Endothelial cell of umbilical vein (primary cell): ENCODE results near the gene ATP6V1B1. TPM values are rescaled to one million over a fixed set of nuclear protein-coding genes. Genes with fewer than 3 reads are reported as not detected.

Experiments
- BruUV-seq: library from RNA; stranded (reverse); fragments of 400-500 nt; replicated peaks from 2 replicates; lab custom pipeline; 2021; lab: Mats Ljungman, UMichigan
- CTCF ChIA-PET: fragments of 300-600, 350-600 bp; sonication (Branson Sonifier 250); formaldehyde crosslinking; loops from one replicate; lab custom pipeline; 2021; ENCODE audit warnings: antibody characterized with exemption, inconsistent platforms; lab: Charles Lee
- POLR2A ChIA-PET: fragments of 300-600, 350-600 bp; sonication (Branson Sonifier 250); formaldehyde crosslinking; loops from one replicate; lab custom pipeline; 2021; ENCODE audit warnings: antibody characterized with exemption, inconsistent platforms; lab: Charles Lee
- DNase-seq: peaks from one replicate; pipeline ENCODE4 v3.0.0-alpha.2; 2011; ENCODE audit warnings: low read depth, low spot score
- FAIRE-seq: peaks from 2 replicates; lab custom pipeline; 2011; peaks lifted over from hg19 to GRCh38; lab: Jason Lieb, UNC
- H2AFZ ChIP-seq: 2 replicates; pipeline ENCODE4 v1.6.0; 2012; ENCODE audit warnings: low read depth, low read length, control low read depth, inconsistent platforms
- H3K27ac ChIP-seq: 2 replicates; pipeline ENCODE4 v1.5.1; 2011; ENCODE audit warnings: low read depth, mild to moderate bottlenecking, control low read depth, low read length, moderate library complexity; ENCODE audit not compliant: insufficient read depth
- H3K27me3 ChIP-seq, 2 experiments: 2 replicates each; pipeline versions ENCODE4 v1.6.0 to v1.6.1; 2011; ENCODE audit warnings: low read length in 2 of 2, mixed read lengths in 1 of 2; ENCODE audit not compliant: control insufficient read depth in 2 of 2, insufficient read depth in 2 of 2
- H3K36me3 ChIP-seq, 2 experiments: 2 replicates in 1 of 2; 3 replicates in 1 of 2; pipeline ENCODE4 v1.5.1; 2011; ENCODE audit warnings: low read length in 2 of 2, mild to moderate bottlenecking in 1 of 2, moderate library complexity in 1 of 2; ENCODE audit not compliant: control insufficient read depth in 2 of 2, insufficient read depth in 2 of 2; ENCODE audit errors: extremely low read depth in 1 of 2
- H3K4me1 ChIP-seq: 3 replicates; pipeline ENCODE4 v1.5.1; 2011; ENCODE audit warnings: mild to moderate bottlenecking, low read length; ENCODE audit not compliant: control insufficient read depth, insufficient read depth; ENCODE audit errors: extremely low read depth
- H3K4me2 ChIP-seq: 2 replicates; pipeline ENCODE4 v1.6.1; 2011; ENCODE audit warnings: low read length, control low read depth, mixed read lengths; ENCODE audit not compliant: insufficient read depth
- H3K4me3 ChIP-seq, 3 experiments: fragments of 200-600 bp in 1 of 3; sonication (generic), shearing (Covaris generic) in 1 of 3; replicated peaks in 1 of 3; 2 replicates each; pipeline ENCODE4 v1.5.1; 2011 to 2016; ENCODE audit warnings: control low read depth in 3 of 3, low read length in 3 of 3, mild to moderate bottlenecking in 2 of 3, inconsistent platforms in 1 of 3, low read depth in 1 of 3, moderate library complexity in 1 of 3; ENCODE audit not compliant: insufficient read depth in 1 of 3
- H3K79me2 ChIP-seq: 2 replicates; pipeline ENCODE4 v1.6.0; 2012; ENCODE audit warnings: low read length, inconsistent platforms; ENCODE audit not compliant: control insufficient read depth, insufficient read depth
- H3K9ac ChIP-seq: replicated peaks from 2 replicates; pipeline ENCODE3; 2011; ENCODE audit warnings: low read length, control low read depth; ENCODE audit not compliant: insufficient read depth; ENCODE audit errors: extremely low read depth
- H3K9me1 ChIP-seq: replicated peaks from 3 replicates; pipeline ENCODE4 v1.6.0; 2011; ENCODE audit warnings: mild to moderate bottlenecking, low read length; ENCODE audit not compliant: control insufficient read depth, insufficient read depth; ENCODE audit errors: extremely low read depth
- H3K9me3 ChIP-seq: replicated peaks from 2 replicates; pipeline ENCODE4 v1.5.1; 2012; ENCODE audit warnings: low read length, inconsistent platforms; ENCODE audit not compliant: control insufficient read depth, insufficient read depth
- H4K20me1 ChIP-seq: replicated peaks from 2 replicates; pipeline ENCODE3; 2011; ENCODE audit warnings: mild to moderate bottlenecking, low read length; ENCODE audit not compliant: control insufficient read depth, insufficient read depth; ENCODE audit errors: extremely low read depth
- EZH2 ChIP-seq: IDR thresholded peaks from 2 replicates; pipeline ENCODE4 v1.6.1; 2012; ENCODE audit warnings: borderline replicate concordance, low read depth, mild to moderate bottlenecking, moderate library complexity, low read length, inconsistent platforms; ENCODE audit not compliant: severe bottlenecking
- FOS ChIP-seq: IDR thresholded peaks from 2 replicates; pipeline ENCODE4 v1.6.1; 2011; ENCODE audit warnings: mild to moderate bottlenecking, low read length, moderate library complexity, borderline replicate concordance; ENCODE audit not compliant: insufficient read depth
- GATA2 ChIP-seq: IDR thresholded peaks from 2 replicates; pipeline ENCODE4 v1.7.0; 2011; ENCODE audit warnings: low read depth, mild to moderate bottlenecking, moderate library complexity, mixed read lengths, low read length; ENCODE audit not compliant: insufficient read length, insufficient read depth
- JUN ChIP-seq: IDR thresholded peaks from 2 replicates; pipeline ENCODE4 v1.6.1; 2011; ENCODE audit warnings: borderline replicate concordance, low read depth; ENCODE audit not compliant: insufficient read length, insufficient read depth
- MYC ChIP-seq: IDR thresholded peaks from one replicate; pipeline ENCODE4 v1.6.1; 2011; ENCODE audit warnings: mild to moderate bottlenecking, low read depth, low read length
- POLR2A ChIP-seq: IDR thresholded peaks from 2 replicates; pipeline ENCODE4 v1.6.1; 2012; ENCODE audit warnings: low read depth, mild to moderate bottlenecking, control low read depth, low read length
- POLR2AphosphoS5 ChIP-seq: IDR thresholded peaks from 2 replicates; pipeline ENCODE4 v1.6.1; 2012; ENCODE audit warnings: low read depth, mild to moderate bottlenecking, control low read depth, low read length, moderate library complexity; ENCODE audit not compliant: insufficient read depth
- dilution Hi-C: fragments of 300-500 bp; cut with MboI; formaldehyde crosslinking; loops from one replicate; pipeline ENCODE4 v1.15.0; 2019; ENCODE audit warnings: low sequenced_read_pairs; ENCODE audit not compliant: extremely low pct_ligation_motif_present
- intact Hi-C: fragments of 100-400 bp; cut with micrococcal nuclease; formaldehyde crosslinking; loops from one replicate; pipeline ENCODE4 v1.10.0; 2022
- polyA plus RNA-seq, 4 experiments: library from polyadenylated mRNA; depleted of rRNA in 3 of 4; stranded (reverse) in 3 of 4; unstranded in 1 of 4; fragments of >200 nt; gene quantifications; 2 replicates each; pipeline versions ENCODE4 v1.2.1 to v1.2.3, GENCODE V29; 2011 to 2012; ENCODE audit warnings: missing spikeins in 1 of 4
- total RNA-seq: library from RNA; stranded (reverse); gene quantifications from 2 replicates; pipeline ENCODE4 v1.2.3, GENCODE V29; 2021
- TF ChIP-seq, protein P1 (sequence below): IDR thresholded peaks from 2 replicates; pipeline ENCODE4 v1.6.1; 2011; ENCODE audit not compliant: insufficient read depth, insufficient read length
- TF ChIP-seq, protein P2 (sequence below), 2 donors: IDR thresholded peaks; 1 replicate in 1 of 2; 2 replicates in 1 of 2; pipeline ENCODE4 v1.5.1; 2011; ENCODE audit warnings: low read length in 2 of 2, mild to moderate bottlenecking in 2 of 2, moderate library complexity in 2 of 2, control low read depth in 1 of 2, inconsistent platforms in 1 of 2, low read depth in 1 of 2; ENCODE audit not compliant: insufficient read depth in 1 of 2; ENCODE audit errors: extremely low read depth in 1 of 2

The ATP6V1B1 gene
- total and polyA plus RNA-seq, 2 donors (not counting 3 experiments of a cell fraction or from before 2014, with no cell fraction given): 0.77 TPM; not detected in 1

DNA sequence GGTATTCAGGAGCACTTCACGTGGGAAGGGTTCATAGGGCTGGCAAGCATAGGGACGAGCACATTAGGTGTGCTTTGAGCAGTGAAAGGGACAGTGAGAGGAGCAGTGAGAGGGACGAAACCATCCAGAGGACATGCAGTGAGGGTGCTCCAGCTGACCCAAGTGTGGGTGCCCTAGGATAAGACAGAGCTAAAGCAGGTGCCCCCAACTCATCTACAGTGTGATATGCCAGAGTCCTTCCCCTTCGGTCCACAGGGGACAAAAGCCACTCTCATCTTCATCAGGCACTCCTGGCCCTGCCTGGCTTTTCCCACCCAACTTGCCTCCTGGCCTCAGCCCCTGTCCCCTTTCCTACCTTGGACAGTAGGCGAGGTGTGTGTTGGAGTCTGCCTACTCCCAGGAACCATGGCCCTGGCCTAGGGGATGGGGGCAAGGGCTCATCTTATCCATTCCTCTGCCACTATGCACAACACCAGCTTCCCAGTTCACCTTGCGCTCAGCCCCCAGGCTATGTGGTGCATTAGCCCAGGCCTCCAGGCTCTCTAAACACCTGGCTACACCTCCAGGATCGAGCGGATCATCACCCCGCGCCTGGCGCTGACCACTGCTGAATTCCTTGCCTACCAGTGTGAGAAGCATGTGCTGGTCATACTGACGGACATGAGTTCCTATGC is 26.6 kb downstream of the ATP6V1B1 start:
- TF ChIP-seq GATA2: no peak
- TF ChIP-seq, protein P1, sequence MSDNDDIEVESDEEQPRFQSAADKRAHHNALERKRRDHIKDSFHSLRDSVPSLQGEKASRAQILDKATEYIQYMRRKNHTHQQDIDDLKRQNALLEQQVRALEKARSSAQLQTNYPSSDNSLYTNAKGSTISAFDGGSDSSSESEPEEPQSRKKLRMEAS: no peak
- no peak for TF ChIP-seq POLR2AphosphoS5
- TF ChIP-seq, protein P2, sequence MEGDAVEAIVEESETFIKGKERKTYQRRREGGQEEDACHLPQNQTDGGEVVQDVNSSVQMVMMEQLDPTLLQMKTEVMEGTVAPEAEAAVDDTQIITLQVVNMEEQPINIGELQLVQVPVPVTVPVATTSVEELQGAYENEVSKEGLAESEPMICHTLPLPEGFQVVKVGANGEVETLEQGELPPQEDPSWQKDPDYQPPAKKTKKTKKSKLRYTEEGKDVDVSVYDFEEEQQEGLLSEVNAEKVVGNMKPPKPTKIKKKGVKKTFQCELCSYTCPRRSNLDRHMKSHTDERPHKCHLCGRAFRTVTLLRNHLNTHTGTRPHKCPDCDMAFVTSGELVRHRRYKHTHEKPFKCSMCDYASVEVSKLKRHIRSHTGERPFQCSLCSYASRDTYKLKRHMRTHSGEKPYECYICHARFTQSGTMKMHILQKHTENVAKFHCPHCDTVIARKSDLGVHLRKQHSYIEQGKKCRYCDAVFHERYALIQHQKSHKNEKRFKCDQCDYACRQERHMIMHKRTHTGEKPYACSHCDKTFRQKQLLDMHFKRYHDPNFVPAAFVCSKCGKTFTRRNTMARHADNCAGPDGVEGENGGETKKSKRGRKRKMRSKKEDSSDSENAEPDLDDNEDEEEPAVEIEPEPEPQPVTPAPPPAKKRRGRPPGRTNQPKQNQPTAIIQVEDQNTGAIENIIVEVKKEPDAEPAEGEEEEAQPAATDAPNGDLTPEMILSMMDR (IDR thresholded peaks at IDR 0.05; ENCODE audit: extremely low read depth in 1 of 2, insufficient read depth in 1 of 2, low read depth in 1 of 2, low read length in 2 of 2): no peak
- TF ChIP-seq EZH2: no peak
- TF ChIP-seq JUN: no peak
- TF ChIP-seq POLR2A: no peak
- TF ChIP-seq FOS: no peak
- TF ChIP-seq MYC: no peak

More for the DNA sequence above, 26.6 kb downstream of the ATP6V1B1 start:
- dilution Hi-C loops (no loop called here), intact Hi-C loops (no loop called here)
- H3K4me2 ChIP-seq: no peak overlapping the region
- no TSS peak for BruUV-seq
- no peak overlapping the region for H3K4me3 ChIP-seq
- no peak overlapping the region for H2AFZ ChIP-seq
- H4K20me1 ChIP-seq: no peaks in the 10 kb centered on the region
- H3K27me3 ChIP-seq: peaks cover 17 to 24% of the 10 kb centered on the region in 2 experiments
- H3K27ac ChIP-seq: no peak overlapping the region
- no peaks in the 10 kb centered on the region for H3K9me3 ChIP-seq
- FAIRE-seq (no peak), DNase-seq (no peak)
- H3K9me1 ChIP-seq: no peaks in the 10 kb centered on the region
- ChIA-PET CTCF (interaction anchor here (1.1 to 10.3 kb wide), 2 partner anchors 14 to 37 kb away, joined by 3 to 84 read pairs; no protein-coding TSS in a partner anchor), POLR2A (no interaction called here)
- peaks cover 4% of the 10 kb centered on the region for H3K4me1 ChIP-seq
- H3K36me3 ChIP-seq: no peaks in the 10 kb centered on the region
- H3K79me2 ChIP-seq: no peaks in the 10 kb centered on the region
- H3K9ac ChIP-seq: no peak overlapping the region
